Measurements from ENCODE around the gene DCDC2B. TPM values are rescaled to one million over a fixed set of nuclear protein-coding genes. Genes with fewer than 3 reads are reported as not detected.
A peak's percentile ranks its signal among the peaks of the same experiment; 100 is the strongest.

Gene DCDC2B
- total RNA-seq, 6 experiments from 2014 or later, result not detected

DNA sequence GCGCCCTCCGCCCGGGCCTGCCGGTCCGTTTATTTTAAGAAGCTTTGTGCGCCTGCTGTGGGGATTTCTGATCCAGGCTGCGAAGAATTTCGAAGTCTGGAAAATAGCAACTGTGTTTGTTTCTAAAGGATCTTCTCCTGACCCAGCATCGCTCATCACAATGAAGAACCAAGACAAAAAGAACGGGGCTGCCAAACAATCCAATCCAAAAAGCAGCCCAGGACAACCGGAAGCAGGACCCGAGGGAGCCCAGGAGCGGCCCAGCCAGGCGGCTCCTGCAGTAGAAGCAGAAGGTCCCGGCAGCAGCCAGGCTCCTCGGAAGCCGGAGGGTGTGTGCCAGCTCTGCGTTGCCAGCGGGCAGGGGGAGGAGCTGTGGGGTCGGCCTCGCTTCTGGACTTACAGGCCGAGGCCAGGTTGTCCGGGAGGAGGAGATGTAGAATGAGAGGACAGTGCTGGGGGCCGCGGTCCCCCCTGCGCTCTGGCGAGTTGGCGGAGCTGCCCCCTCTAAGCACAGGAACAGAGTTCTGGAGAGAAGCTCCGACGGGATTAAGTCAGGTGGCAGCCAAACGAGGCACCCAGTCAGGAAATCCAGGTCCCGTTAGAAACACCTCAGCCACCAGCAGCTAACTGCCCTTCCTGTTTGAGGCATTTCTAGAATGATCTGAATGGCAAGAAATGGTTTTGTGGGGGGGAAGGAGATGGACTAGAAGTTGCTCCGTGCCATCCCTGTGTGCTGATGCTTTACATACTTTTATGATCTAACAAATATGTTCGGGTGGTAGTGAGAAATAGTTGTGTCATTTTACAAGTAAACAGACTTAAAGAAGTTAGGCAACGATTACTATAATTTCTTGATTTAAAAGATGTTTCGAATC is 28.5 kb upstream of the DCDC2B start:
- peak; percentile 14 to 39 (median 36) for ATAC-seq
- 8% methylated on average over 19 of the region's 36 CpGs for WGBS (ENCODE audit: insufficient coverage, low coverage, low lambda C conversion rate, missing lambda C conversion rate)
- TF ChIP-seq, protein P1, sequence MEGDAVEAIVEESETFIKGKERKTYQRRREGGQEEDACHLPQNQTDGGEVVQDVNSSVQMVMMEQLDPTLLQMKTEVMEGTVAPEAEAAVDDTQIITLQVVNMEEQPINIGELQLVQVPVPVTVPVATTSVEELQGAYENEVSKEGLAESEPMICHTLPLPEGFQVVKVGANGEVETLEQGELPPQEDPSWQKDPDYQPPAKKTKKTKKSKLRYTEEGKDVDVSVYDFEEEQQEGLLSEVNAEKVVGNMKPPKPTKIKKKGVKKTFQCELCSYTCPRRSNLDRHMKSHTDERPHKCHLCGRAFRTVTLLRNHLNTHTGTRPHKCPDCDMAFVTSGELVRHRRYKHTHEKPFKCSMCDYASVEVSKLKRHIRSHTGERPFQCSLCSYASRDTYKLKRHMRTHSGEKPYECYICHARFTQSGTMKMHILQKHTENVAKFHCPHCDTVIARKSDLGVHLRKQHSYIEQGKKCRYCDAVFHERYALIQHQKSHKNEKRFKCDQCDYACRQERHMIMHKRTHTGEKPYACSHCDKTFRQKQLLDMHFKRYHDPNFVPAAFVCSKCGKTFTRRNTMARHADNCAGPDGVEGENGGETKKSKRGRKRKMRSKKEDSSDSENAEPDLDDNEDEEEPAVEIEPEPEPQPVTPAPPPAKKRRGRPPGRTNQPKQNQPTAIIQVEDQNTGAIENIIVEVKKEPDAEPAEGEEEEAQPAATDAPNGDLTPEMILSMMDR (IDR thresholded peaks at IDR 0.05), result no peak
- TF ChIP-seq POLR2A (IDR thresholded peaks at IDR 0.05), result no peak
- Histone ChIP-seq H3K4me3 (peak overlapping the region; percentile 49 to 87 (median 84)), H3K27ac (peak overlapping the region; percentile 80 to 95 (median 81)), H3K27me3 (no peaks in the 10 kb centered on the region), H3K9me3 (no peaks in the 10 kb centered on the region), H3K4me1 (peaks cover 0 to 46% (median 19%) of the 10 kb centered on the region in 4 donors), H3K36me3 (peaks cover 0 to 24% (median 13%) of the 10 kb centered on the region in 4 donors)
- DNase-seq, result peak; percentile 63 to 70 (median 66)
- intact Hi-C loops (cut with DNase I), result no loop called here

DNA sequence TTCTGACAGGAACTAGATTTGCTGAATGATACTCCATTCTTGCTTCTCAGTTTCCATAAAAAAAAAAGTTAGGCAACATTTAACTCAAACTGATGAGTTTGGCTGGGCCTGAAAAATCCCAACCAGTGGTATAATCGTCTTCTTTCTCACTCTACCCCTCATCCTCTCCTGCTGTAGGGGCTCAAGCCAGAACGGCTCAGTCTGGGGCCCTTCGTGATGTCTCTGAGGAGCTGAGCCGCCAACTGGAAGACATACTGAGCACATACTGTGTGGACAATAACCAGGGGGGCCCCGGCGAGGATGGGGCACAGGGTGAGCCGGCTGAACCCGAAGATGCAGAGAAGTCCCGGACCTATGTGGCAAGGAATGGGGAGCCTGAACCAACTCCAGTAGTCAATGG is 27.8 kb upstream of the DCDC2B start:
- peaks cover 0 to 29% (median 13%) of the 10 kb centered on the region in 4 donors for H3K36me3 ChIP-seq
- DNase-seq, result no peak
- no peak for TF ChIP-seq POLR2A (IDR thresholded peaks at IDR 0.05)
- TF ChIP-seq, protein P1 (IDR thresholded peaks at IDR 0.05), result no peak
- peaks cover 0 to 46% (median 19%) of the 10 kb centered on the region in 4 donors for H3K4me1 ChIP-seq
- H3K4me3 ChIP-seq, result peak overlapping the region in 2 of 3 donors; percentile 49 to 84
- peak overlapping the region in 1 of 3 donors; percentile 80 for H3K27ac ChIP-seq
- intact Hi-C loops (cut with DNase I), result no loop called here
- H3K9me3 ChIP-seq, result no peaks in the 10 kb centered on the region
- WGBS (ENCODE audit: insufficient coverage, low coverage, low lambda C conversion rate, missing lambda C conversion rate), result 86% methylated on average over 6 of the region's 9 CpGs
- no peak for ATAC-seq
- H3K27me3 ChIP-seq, result no peaks in the 10 kb centered on the region

DNA sequence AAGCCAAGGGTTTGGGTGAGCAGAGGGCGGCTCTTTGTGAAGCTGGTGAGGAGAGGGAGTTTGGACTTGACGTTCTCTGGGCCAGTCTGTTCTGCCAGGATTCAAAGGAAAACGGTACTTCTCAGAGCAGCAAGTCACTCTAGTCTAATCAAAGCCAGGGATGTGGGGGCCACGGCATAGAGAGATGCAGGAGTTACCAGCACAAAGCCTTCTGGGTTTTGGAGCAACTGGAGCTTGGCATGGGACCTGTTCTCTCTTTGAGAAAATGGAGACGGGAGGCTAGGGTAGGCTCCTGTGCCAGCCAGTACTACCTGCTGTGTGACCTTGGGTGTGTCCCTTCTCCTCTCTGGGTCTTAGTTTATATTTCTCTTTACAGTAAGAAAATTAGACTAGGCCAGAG is 27.3 kb upstream of the DCDC2B start:
- intact Hi-C loops (cut with DNase I), result no loop called here
- 93% methylated on average over 2 of the region's 5 CpGs for WGBS (ENCODE audit: insufficient coverage, low coverage, low lambda C conversion rate, missing lambda C conversion rate)
- Histone ChIP-seq H3K9me3 (no peaks in the 10 kb centered on the region), H3K27ac (no peak overlapping the region), H3K4me1 (peaks cover 0 to 44% (median 19%) of the 10 kb centered on the region in 4 donors), H3K36me3 (peaks cover 0 to 34% (median 14%) of the 10 kb centered on the region in 4 donors), H3K4me3 (no peak overlapping the region), H3K27me3 (no peaks in the 10 kb centered on the region)
- DNase-seq, result no peak
- TF ChIP-seq POLR2A (IDR thresholded peaks at IDR 0.05), result no peak
- TF ChIP-seq, protein P1 (IDR thresholded peaks at IDR 0.05), result no peak
- ATAC-seq, result no peak

DNA sequence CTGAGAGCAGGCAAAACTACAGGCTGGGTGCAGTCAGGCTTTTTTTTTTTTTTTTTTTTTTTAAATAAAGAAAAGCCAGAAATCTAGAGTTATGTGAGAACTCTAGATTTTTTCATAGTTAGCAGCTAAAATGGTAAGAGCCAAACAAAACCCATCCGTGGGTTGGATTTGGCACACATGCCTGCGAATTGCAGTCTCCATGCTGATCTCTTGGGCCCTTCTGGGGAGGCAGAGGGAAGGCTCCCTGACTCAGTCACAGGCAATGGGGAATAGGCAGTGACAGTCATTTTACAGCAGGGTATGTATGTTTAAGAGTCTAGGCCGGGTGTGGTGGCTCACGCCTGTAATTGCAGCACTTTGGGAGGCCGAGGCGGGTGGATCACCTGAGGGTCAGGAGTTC is 26.8 kb upstream of the DCDC2B start:
- H3K36me3 ChIP-seq, result peaks cover 0 to 35% (median 17%) of the 10 kb centered on the region in 4 donors
- no peaks in the 10 kb centered on the region for H3K9me3 ChIP-seq
- ATAC-seq, result no peak
- H3K4me3 ChIP-seq, result no peak overlapping the region
- no peak overlapping the region for H3K27ac ChIP-seq
- intact Hi-C loops (cut with DNase I), result no loop called here
- no peak for DNase-seq
- peaks cover 0 to 39% (median 17%) of the 10 kb centered on the region in 4 donors for H3K4me1 ChIP-seq
- 88% methylated on average over 6 of the region's 6 CpGs for WGBS (ENCODE audit: insufficient coverage, low coverage, low lambda C conversion rate, missing lambda C conversion rate)
- H3K27me3 ChIP-seq, result no peaks in the 10 kb centered on the region
- no peak for TF ChIP-seq POLR2A (IDR thresholded peaks at IDR 0.05)
- TF ChIP-seq, protein P1 (IDR thresholded peaks at IDR 0.05), result no peak

Measured in right lobe of liver (tissue), 6 donors.